Loucy (cell line): ENCODE results near the gene CYP27A1.

Source experiments
- H2AFZ ChIP-seq: fragments of 200-600 bp; sonication (generic); 2 replicates; pipeline ENCODE4 v1.6.0; 2016; ENCODE audit warnings: antibody characterized with exemption, mild to moderate bottlenecking, low read length, moderate library complexity
- H3F3A ChIP-seq: fragments of 200-600 bp; 2 replicates; pipeline ENCODE4 v1.6.0; 2016; ENCODE audit warnings: antibody characterized with exemption, low read depth, mild to moderate bottlenecking
- H3K27me3 ChIP-seq: fragments of 200-600 bp; sonication (generic); 2 replicates; pipeline ENCODE4 v1.6.1; 2014; ENCODE audit warnings: low read length, mild to moderate bottlenecking; ENCODE audit not compliant: insufficient read depth, poor library complexity, severe bottlenecking
- H3K36me3 ChIP-seq: fragments of 200-600 bp; sonication (generic); 2 replicates; pipeline ENCODE4 v1.6.1; 2016; ENCODE audit warnings: low read length; ENCODE audit not compliant: insufficient read depth
- H3K4me1 ChIP-seq: fragments of 200-600 bp; sonication (generic); 2 replicates; pipeline ENCODE4 v1.5.1; 2014; ENCODE audit warnings: low read length, mild to moderate bottlenecking; ENCODE audit not compliant: insufficient read depth, poor library complexity, severe bottlenecking
- H3K4me2 ChIP-seq: fragments of 200-600 bp; sonication (generic); 2 replicates; pipeline ENCODE4 v1.6.0; 2014; ENCODE audit warnings: antibody characterized with exemption, low read length, low read depth, mild to moderate bottlenecking; ENCODE audit not compliant: poor library complexity, severe bottlenecking
- H3K4me3 ChIP-seq: fragments of 200-600 bp; sonication (generic); 2 replicates; pipeline ENCODE4 v1.5.1; 2014; ENCODE audit warnings: low read length, mild to moderate bottlenecking, mixed read lengths; ENCODE audit not compliant: poor library complexity, severe bottlenecking
- H3K79me2 ChIP-seq: fragments of 200-600 bp; sonication (generic); 2 replicates; pipeline ENCODE4 v1.6.1; 2014; ENCODE audit warnings: low read length; ENCODE audit not compliant: insufficient read depth
- H3K9ac ChIP-seq: fragments of 200-600 bp; sonication (generic); 2 replicates; pipeline ENCODE4 v1.6.0; 2014; ENCODE audit warnings: mild to moderate bottlenecking, low read depth, low read length, moderate library complexity; ENCODE audit not compliant: poor library complexity, severe bottlenecking
- H3K9me2 ChIP-seq: fragments of 200-600 bp; sonication (generic); replicated peaks from 2 replicates; pipeline ENCODE4 v1.6.1; 2016; ENCODE audit warnings: low read depth, low read length, mixed read lengths
- H3K9me3 ChIP-seq: fragments of 200-600 bp; sonication (generic); 2 replicates; pipeline ENCODE4 v1.6.1; 2014; ENCODE audit warnings: mild to moderate bottlenecking, antibody characterized with exemption, low read length, low read depth; ENCODE audit not compliant: insufficient read depth
- H4K20me1 ChIP-seq: fragments of 200-600 bp; sonication (generic); 2 replicates; pipeline ENCODE4 v1.6.0; 2014; ENCODE audit warnings: antibody characterized with exemption, low read length, mild to moderate bottlenecking; ENCODE audit not compliant: insufficient read depth, poor library complexity, severe bottlenecking
- EZH2phosphoT487 ChIP-seq: fragments of 200-600 bp; IDR thresholded peaks from 2 replicates; pipeline ENCODE4 v1.6.1; 2018; ENCODE audit warnings: antibody characterized with exemption, mild to moderate bottlenecking, moderate library complexity, borderline replicate concordance
- TF ChIP-seq, protein P1 (sequence below): fragments of 200-600 bp; sonication (generic); conservative IDR thresholded peaks from 2 replicates; pipeline ENCODE4 v1.5.1; 2014; ENCODE audit warnings: mild to moderate bottlenecking, antibody characterized with exemption, low read length

CYP27A1 gene

DNA sequence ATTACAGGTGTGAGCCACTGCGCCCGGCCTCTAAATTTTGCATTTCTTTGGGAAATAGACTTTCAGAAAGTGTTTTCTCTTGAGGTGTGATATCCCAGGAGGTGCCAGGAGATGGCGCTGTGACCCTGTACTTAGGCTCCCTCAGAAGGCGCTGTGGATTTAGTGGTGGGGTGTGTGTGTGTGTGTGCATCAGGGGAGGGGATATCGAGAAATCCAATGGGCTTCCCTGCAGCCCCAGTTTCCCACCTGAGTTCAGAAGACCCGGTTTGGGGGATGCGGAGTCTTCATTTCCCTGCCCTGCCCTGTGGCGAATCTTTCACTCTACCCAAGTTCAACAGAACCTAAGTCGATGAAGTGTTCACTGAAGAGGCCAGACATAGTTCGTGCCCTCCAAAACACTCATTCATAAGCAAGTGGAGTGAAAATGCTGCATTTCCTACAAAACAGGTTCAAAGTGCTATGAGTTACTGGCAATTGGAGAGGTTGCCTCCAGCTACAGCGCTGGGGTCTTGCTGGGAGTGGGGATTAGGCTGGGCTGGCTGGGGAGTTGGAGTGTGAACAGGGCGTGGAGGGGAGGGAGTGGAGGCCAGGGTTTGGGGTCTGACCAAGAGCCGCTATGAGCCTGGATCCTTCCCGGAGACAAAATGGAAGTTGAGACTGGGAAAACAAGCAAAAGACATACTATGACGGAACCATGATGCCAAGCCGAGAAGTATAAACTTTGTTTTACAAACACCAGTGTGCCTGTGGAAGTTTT, 71.1 kb downstream of the CYP27A1 start:
- H3K4me3 ChIP-seq, result no peak overlapping the region

DNA sequence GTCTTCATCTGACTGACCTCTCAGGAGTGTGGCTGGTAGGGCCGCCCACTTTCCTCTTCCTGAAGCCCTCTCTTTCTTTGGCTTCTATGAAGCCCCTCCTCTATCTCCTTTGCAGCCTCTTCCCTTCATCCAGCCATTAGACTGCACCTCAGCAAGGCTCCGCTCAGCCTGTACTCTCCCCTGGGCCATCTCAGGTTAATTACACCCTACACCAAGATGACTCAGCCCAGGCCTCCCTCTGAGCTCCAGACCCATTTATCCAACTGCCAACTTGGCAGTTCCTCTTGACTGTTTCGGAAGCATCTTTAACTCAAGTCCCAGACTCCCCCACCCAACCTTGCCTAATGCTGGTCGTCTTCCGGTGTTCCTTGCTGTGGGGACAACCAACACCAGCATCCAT, 71.8 kb downstream of the CYP27A1 start:
- Histone ChIP-seq H3K79me2 (no peaks in the 10 kb centered on the region), H3K36me3 (no peaks in the 10 kb centered on the region), H3K9me2 (no peaks in the 10 kb centered on the region), H4K20me1 (no peaks in the 10 kb centered on the region), H3K4me3 (no peak overlapping the region), H3K9ac (no peak overlapping the region), H3K9me3 (no peaks in the 10 kb centered on the region), H3K4me1 (peaks cover 11% of the 10 kb centered on the region), H2AFZ (0 out of 2 replicates have a peak overlapping the region, but pooled peaks have one; percentile 10), H3F3A (no peaks in the 10 kb centered on the region), H3K27me3 (peaks cover 3% of the 10 kb centered on the region), H3K4me2 (no peak overlapping the region)
- no peak for TF ChIP-seq EZH2phosphoT487
- TF ChIP-seq, protein P1, sequence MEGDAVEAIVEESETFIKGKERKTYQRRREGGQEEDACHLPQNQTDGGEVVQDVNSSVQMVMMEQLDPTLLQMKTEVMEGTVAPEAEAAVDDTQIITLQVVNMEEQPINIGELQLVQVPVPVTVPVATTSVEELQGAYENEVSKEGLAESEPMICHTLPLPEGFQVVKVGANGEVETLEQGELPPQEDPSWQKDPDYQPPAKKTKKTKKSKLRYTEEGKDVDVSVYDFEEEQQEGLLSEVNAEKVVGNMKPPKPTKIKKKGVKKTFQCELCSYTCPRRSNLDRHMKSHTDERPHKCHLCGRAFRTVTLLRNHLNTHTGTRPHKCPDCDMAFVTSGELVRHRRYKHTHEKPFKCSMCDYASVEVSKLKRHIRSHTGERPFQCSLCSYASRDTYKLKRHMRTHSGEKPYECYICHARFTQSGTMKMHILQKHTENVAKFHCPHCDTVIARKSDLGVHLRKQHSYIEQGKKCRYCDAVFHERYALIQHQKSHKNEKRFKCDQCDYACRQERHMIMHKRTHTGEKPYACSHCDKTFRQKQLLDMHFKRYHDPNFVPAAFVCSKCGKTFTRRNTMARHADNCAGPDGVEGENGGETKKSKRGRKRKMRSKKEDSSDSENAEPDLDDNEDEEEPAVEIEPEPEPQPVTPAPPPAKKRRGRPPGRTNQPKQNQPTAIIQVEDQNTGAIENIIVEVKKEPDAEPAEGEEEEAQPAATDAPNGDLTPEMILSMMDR, result no peak

More for the DNA sequence above, 71.1 kb downstream of the CYP27A1 start:
- H2AFZ ChIP-seq, result 0 out of 2 replicates have a peak overlapping the region, but pooled peaks have one; percentile 10
- no peaks in the 10 kb centered on the region for H3K36me3 ChIP-seq
- no peaks in the 10 kb centered on the region for H3K9me2 ChIP-seq
- H3K9ac ChIP-seq, result no peak overlapping the region
- peaks cover 11% of the 10 kb centered on the region for H3K4me1 ChIP-seq
- H3K79me2 ChIP-seq, result no peaks in the 10 kb centered on the region
- H3K4me2 ChIP-seq, result no peak overlapping the region
- H3K27me3 ChIP-seq, result no peaks in the 10 kb centered on the region
- no peaks in the 10 kb centered on the region for H4K20me1 ChIP-seq
- H3K9me3 ChIP-seq, result no peaks in the 10 kb centered on the region
- no peak for TF ChIP-seq EZH2phosphoT487
- TF ChIP-seq, protein P1, result peak; percentile 83
- no peaks in the 10 kb centered on the region for H3F3A ChIP-seq

DNA sequence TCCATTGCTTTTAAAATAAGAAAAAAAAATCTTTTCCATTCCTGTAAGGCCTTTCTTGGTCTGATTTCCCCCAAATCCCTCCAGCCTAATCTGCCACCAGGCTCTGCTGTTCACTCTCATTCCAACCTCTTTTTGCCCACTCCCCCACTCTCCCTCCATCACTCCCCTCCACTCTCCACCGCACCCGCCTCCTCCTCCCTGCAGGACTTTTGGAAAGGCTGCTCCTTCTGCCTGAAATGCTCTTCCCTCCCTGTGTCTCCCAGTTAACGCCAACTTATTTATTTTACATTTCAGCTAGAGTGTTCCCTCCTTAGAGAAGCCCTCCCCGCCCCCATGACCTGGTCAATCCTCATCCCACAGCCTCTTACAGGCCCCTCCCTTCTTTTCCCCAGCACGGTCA, 72.9 kb downstream of the CYP27A1 start:
- peaks cover 11% of the 10 kb centered on the region for H3K4me1 ChIP-seq
- H3K79me2 ChIP-seq, result no peaks in the 10 kb centered on the region
- TF ChIP-seq EZH2phosphoT487, result no peak
- TF ChIP-seq, protein P1, result no peak
- H3K9me3 ChIP-seq, result no peaks in the 10 kb centered on the region
- H3K27me3 ChIP-seq, result peaks cover 6% of the 10 kb centered on the region
- H3K9me2 ChIP-seq, result no peaks in the 10 kb centered on the region
- no peaks in the 10 kb centered on the region for H3K36me3 ChIP-seq
- no peaks in the 10 kb centered on the region for H4K20me1 ChIP-seq
- H3K4me2 ChIP-seq, result no peak overlapping the region
- no peaks in the 10 kb centered on the region for H3F3A ChIP-seq
- no peak overlapping the region for H2AFZ ChIP-seq
- no peak overlapping the region for H3K4me3 ChIP-seq
- no peak overlapping the region for H3K9ac ChIP-seq
